Measurements from ENCODE around the gene AIPL1.

The AIPL1 gene

DNA sequence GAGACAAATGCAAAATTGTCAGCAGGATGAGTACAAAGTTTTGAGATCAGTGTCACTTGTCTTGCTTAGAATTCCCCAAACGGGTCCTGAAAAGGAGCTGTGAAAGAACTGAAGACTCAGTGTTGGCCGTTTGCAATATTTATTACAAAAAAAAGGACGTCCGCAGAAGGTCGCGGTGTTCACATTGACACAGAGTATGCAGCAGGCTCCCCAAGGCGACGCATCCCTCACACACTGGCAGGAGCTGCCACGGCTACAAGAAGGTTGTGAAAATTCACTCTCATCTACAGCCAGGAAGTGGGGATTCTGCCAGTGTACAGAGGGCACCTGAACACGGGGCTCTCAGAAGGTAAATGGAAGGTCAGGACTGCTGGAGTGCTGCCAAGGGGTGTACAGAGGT, 26.2 kb downstream of the AIPL1 start:
- TF ChIP-seq CTCF (IDR thresholded peaks at IDR 0.05; ENCODE audit: low read depth, low read length): no peak
- no peak overlapping the region for H3K4me3 ChIP-seq (ENCODE audit: low read depth, low read length)

DNA sequence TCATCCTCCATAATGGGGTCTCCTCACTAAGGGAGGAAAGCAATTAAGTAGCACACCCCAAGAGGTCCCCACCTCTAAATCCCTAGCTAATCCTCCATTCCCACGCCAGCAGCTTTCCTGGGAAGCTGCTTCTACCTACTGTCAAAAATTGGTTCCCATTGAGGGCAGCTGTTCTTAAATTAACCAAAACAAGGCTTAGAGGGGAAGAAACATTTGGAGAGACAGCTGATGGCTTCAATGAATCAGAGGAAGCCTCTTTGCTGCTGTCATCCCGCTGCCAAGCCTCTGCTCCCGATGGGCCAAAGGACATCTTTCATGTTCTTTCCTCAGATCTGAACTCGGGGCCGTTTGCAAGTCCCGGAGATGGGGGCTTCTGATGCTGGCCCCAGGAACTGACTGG, 26.6 kb downstream of the AIPL1 start:
- TF ChIP-seq CTCF (IDR thresholded peaks at IDR 0.05; ENCODE audit: low read depth, low read length): no peak
- H3K4me3 ChIP-seq (ENCODE audit: low read depth, low read length): no peak overlapping the region

DNA sequence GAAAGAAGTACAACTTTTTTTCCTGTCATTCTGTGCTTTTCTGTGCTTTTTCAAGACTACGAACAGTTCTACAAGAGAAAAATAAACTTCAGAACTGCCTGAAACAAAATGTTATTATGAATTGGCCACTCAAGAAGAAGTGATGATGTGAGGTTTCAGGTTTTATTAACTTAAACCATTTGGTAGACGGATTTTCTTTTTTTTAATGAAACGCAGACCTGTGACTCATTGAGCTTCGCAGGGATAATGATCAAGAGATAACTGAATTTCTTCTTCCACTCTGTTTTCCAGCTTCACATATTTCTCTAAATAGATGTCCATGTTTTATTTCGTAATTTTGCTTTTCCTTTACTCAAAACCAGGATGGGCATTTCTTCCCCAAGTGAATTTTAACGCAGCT, 32.7 kb downstream of the AIPL1 start:
- TF ChIP-seq CTCF (IDR thresholded peaks at IDR 0.05; ENCODE audit: low read depth, low read length): no peak
- no peak overlapping the region for H3K4me3 ChIP-seq (ENCODE audit: low read depth, low read length)

DNA sequence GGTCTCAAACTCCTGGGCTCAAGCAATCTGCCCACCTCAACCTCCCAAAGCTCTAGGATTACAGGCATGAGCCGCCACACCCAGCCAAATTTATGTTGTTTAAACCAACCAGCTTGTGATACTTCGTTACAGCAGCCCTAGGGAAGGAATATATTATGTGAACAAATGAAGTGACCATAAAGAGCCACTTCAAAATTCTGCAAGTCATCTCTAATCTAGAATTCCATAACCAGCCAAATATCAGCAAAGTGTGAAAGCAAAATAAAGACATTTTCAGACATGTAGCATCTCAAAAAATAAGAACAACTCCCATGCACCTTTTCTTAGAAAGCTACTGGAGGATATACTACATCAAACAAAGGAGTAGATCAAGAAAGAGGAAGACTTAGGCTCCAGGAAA, 36.0 kb downstream of the AIPL1 start:
- no peak overlapping the region for H3K4me3 ChIP-seq (ENCODE audit: low read depth, low read length)
- no peak for TF ChIP-seq CTCF (IDR thresholded peaks at IDR 0.05; ENCODE audit: low read depth, low read length)

GRCh38 chr17:6394055-6394606, 40.8 kb downstream of the AIPL1 start:
- H3K4me3 ChIP-seq (ENCODE audit: low read depth, low read length): no peak overlapping the region
- TF ChIP-seq CTCF (IDR thresholded peaks at IDR 0.05; ENCODE audit: low read depth, low read length): no peak

DNA sequence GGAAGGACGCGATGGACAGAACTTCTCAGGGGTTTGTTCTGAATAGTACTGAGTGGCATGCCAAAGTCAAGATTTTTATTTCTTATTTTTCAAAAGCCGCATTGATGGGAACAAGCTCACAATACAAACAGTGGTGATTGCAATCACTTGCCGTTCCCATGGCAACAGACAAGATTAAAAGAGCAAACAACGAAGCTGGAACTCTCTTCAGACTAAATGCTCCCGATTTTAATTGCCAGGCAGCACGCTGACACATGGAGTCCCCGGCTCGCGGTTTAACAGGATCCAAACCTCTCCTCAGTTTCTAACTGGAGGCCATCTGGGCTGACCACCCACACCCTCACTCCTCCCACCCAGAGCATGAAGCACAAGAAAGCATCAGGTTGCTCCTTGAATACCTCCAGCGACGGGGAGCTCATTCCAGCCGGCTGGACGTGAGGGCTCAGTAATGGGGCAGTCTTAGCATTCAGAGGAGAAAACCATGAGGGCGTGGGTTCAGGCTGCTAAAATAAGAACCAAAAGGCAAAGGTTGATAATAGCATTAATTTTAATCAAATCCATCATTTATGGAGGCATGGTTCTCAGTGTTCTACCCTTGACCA, 41.5 kb downstream of the AIPL1 start:
- H3K4me3 ChIP-seq (ENCODE audit: low read depth, low read length): no peak overlapping the region
- TF ChIP-seq CTCF (IDR thresholded peaks at IDR 0.05; ENCODE audit: low read depth, low read length): no peak

- TF ChIP-seq CTCF (IDR thresholded peaks at IDR 0.05; ENCODE audit: low read depth, low read length): no peak
- no peak overlapping the region for H3K4me3 ChIP-seq (ENCODE audit: low read depth, low read length)
Measured at GRCh38 chr17:6392609-6393350, 42.1 kb downstream of the AIPL1 start.

Data from WI38 (cell line).